GM12873 (cell line): ENCODE measurements around the gene GPR152.
A peak's percentile ranks its signal among the peaks of the same experiment; 100 is the strongest.

ENCODE experiments used
- CTCF ChIP-seq: IDR thresholded peaks from 2 replicates; pipeline ENCODE4 v1.5.1; 2012; ENCODE audit warnings: low read depth, mild to moderate bottlenecking, moderate library complexity, low read length, control low read depth; ENCODE audit not compliant: insufficient read depth; ENCODE audit errors: missing control alignments

The GPR152 gene

GRCh38 chr11:67468759-67469507 lies 16.4 kb upstream of the GPR152 start, which contains the start of gene TMEM134:
TMEM134 (minus strand) TSS chr11:67469251; CDS start chr11:67469192, 59 bp downstream.
- peak; percentile 68 for TF ChIP-seq CTCF

DNA sequence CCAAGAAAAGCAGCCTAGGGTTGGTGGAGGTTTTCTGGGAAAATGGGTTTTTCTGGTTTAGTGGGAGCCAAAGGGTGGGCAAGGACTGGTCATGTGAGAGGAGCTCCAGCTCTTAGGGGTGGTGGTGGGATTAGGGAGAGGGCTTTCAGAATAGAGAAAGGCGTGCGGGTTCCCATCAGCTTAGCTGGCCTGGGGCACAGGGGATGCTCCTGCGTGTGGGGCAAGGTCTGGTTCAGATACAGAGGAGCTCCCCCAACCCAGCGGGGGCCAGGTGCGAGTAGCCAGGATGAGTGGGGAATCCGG lies 15.9 kb upstream of the GPR152 start:
- TF ChIP-seq CTCF: no peak

DNA sequence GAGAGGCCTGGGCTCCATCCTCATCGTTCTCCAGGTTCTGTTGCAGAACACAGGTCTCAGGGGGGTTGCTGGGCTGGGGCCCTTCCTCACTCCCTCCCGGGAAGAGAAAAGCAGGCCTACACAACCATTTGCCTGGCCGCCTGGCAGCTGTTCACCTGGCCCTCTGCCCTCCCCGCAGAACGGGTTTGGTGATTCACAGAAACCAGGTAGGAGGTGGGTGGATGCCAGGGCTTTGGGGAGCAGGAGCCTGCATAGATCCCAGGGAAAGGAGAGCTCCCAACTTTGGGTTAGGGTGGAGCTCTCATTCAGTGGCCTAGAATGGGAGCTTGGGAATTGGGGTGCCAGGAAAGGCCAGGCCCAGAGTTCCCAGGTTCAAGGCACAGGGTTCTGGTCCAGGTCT lies 15.5 kb upstream of the GPR152 start:
- no peak for TF ChIP-seq CTCF

DNA sequence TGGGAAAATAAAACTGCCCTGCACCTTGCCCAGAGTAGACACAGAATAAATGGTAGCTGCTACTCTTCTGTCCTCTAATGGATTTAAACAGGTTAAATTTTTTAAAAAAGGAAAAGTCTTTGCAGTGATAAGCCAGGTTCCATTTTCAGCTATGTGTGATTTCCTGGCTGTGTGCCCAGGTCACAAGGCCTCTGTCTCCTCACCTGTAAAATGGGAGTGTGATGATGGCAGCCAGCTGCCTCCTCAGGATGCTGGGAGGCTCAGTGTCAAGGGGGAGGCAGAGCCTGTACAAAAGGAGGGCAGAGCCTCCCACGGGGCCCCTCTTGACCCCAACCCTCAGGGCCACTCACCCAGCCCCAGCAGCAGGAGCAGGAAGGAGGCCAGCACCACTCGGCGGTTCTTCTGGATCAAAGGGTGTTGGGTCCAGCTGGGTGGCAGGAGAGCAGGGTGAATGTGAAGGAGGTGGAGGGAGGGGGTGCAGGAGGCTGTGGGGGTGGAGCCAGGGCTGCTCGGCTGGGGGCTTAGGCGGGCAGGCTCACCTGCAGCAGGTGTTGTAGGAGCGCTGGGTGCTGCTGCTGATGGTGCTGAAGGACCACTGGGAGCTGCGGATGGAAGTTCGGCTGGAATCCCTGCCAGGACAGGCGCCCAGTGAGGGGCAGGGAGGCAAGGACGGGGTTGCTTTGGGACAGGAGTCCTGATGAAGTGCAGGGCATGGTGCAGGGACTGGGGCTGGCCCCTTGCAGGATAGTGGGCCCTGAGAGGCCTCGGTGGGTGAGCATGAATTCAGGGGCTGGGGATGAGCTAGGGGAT lies 14.6 kb upstream of the GPR152 start:
- TF ChIP-seq CTCF: no peak

GRCh38 chr11:67466367-67466766 lies 13.8 kb upstream of the GPR152 start:
- TF ChIP-seq CTCF: no peak

GRCh38 chr11:67465189-67465510 lies 12.6 kb upstream of the GPR152 start:
- TF ChIP-seq CTCF: no peak

- TF ChIP-seq CTCF: no peak
Measured at GRCh38 chr11:67464411-67465188, 12.1 kb upstream of the GPR152 start.
